Prostate gland (tissue), 2 donors: Measurements from ENCODE around the gene ZNF213. TPM values are rescaled to one million over a fixed set of nuclear protein-coding genes. Genes with fewer than 3 reads are reported as not detected.

Experiments used
- DNase-seq: peaks from one replicate; pipeline ENCODE4 v3.0.0-alpha.2; 2019; ENCODE audit warnings: low spot score
- H3K27ac ChIP-seq, 2 donors: fragments of 200-600 bp; sonication (generic); 2 replicates each; pipeline ENCODE4 v1.5.1; 2017 to 2019
- H3K27me3 ChIP-seq: fragments of 200-600 bp; sonication (generic); replicated peaks from 2 replicates; pipeline ENCODE4 v1.5.1; 2019; ENCODE audit not compliant: insufficient read depth
- H3K36me3 ChIP-seq, 2 donors: fragments of 200-600 bp; sonication (generic); 1 replicate in 1 of 2; 2 replicates in 1 of 2; pipeline versions ENCODE4 v1.5.1 to v1.8.1; 2017 to 2019
- H3K4me1 ChIP-seq: fragments of 200-600 bp; sonication (generic); replicated peaks from 2 replicates; pipeline ENCODE4 v1.5.1; 2019
- H3K4me3 ChIP-seq, 2 donors: fragments of 200-600 bp; sonication (generic); 2 replicates each; pipeline ENCODE4 v1.5.1; 2017 to 2019
- H3K9me3 ChIP-seq: fragments of 200-600 bp; sonication (generic); 2 replicates; pipeline ENCODE4 v1.5.1; 2017
- POLR2A ChIP-seq: fragments of 450-650 bp; IDR thresholded peaks from one replicate; pipeline ENCODE4 v1.6.1; 2016; ENCODE audit warnings: antibody characterized with exemption, mild to moderate bottlenecking
- POLR2AphosphoS5 ChIP-seq: sonication (generic); formaldehyde crosslinking; IDR thresholded peaks from one replicate; pipeline ENCODE4 v1.6.1; 2017; ENCODE audit warnings: antibody characterized with exemption
- WGBS: methylation state at CpG from one replicate; pipeline ENCODE4 v1.1.5; 2018; 5-methylcytosine and 5-hydroxymethylcytosine counted together
- intact Hi-C: fragments of 100-400 bp; cut with DNase I; formaldehyde crosslinking; loops from one replicate; pipeline ENCODE4 v1.14.2; 2022
- small RNA-seq, 2 donors: library from RNA; depleted of rRNA; stranded (forward); fragments of <200 nt; gene quantifications; one replicate each; pipeline ENCODE3, GENCODE V24; 2016
- total RNA-seq, 2 donors: library from RNA; depleted of rRNA; stranded (reverse); fragments of >200 nt; gene quantifications; one replicate each; pipeline ENCODE4 v1.1.0, GENCODE V29; 2016
- TF ChIP-seq, protein P1 (sequence below), 4 experiments: fragments of 200-600 bp in 2 of 4; fragments of 450-650 bp in 2 of 4; sonication (generic) in 2 of 4; IDR thresholded peaks; 1 replicate in 3 of 4; 2 replicates in 1 of 4; pipeline ENCODE4 v1.5.1; 2016 to 2019; ENCODE audit warnings: antibody characterized with exemption in 4 of 4, mild to moderate bottlenecking in 2 of 4, moderate library complexity in 2 of 4

The ZNF213 gene
- total RNA-seq, 2 donors from 2014 or later = 18.4 to 28.1 TPM

DNA sequence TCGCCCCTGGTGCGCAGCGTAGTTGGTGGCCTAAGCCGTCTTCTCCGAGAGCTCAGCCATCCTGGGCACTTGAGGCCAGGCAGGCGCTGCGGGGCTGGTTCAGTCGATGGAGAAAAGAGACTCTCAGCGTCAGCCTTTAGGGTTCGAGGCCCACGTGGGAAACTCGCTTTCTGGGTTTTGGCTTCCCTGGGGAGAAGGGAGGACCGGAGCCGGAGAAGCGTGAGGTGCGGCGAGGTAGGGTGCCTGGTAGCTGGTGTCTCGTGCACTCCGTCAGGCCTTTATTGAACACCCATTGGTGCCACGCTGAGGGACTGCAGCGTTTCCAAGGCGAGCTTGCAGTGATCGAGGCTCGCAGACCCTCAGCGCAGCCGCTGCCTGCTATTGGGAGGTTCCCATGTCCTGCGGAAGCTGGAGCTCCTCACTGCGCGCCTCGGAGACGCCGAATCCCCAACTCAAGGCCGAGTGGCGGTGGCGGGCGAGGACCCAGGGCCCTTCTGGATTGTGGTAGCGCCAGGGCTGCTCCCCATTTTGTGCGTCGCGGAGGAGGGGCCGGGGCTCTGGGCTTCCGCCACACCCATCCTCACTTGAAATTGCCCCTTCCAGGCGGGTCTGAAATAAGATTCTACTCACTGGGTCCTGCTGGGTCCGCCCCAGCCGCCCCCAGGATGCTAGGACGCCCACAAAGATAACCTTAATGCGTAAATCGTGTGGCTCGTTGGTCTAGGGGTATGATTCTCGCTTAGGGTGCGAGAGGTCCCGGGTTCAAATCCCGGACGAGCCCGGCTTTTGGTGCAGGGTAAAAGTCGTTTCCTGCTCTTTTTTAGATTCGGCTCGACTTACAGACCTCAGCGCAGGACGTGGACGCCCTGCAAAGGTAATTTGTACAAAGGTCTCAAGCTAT is 54.3 kb downstream of the ZNF213 start:
- Histone ChIP-seq H3K9me3 (no peaks in the 10 kb centered on the region), H3K36me3 (no peaks in the 10 kb centered on the region), H3K27me3 (peaks cover 49% of the 10 kb centered on the region), H3K27ac (no peak overlapping the region), H3K4me3 (no peak overlapping the region), H3K4me1 (no peaks in the 10 kb centered on the region)
- intact Hi-C loops = no loop called here
- WGBS = 1% methylated on average over 49 of the region's 61 CpGs
- TF ChIP-seq POLR2AphosphoS5 (no peak), POLR2A (no peak)
- TF ChIP-seq, protein P1, sequence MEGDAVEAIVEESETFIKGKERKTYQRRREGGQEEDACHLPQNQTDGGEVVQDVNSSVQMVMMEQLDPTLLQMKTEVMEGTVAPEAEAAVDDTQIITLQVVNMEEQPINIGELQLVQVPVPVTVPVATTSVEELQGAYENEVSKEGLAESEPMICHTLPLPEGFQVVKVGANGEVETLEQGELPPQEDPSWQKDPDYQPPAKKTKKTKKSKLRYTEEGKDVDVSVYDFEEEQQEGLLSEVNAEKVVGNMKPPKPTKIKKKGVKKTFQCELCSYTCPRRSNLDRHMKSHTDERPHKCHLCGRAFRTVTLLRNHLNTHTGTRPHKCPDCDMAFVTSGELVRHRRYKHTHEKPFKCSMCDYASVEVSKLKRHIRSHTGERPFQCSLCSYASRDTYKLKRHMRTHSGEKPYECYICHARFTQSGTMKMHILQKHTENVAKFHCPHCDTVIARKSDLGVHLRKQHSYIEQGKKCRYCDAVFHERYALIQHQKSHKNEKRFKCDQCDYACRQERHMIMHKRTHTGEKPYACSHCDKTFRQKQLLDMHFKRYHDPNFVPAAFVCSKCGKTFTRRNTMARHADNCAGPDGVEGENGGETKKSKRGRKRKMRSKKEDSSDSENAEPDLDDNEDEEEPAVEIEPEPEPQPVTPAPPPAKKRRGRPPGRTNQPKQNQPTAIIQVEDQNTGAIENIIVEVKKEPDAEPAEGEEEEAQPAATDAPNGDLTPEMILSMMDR (IDR thresholded peaks at IDR 0.05) = no peak
- DNase-seq = no peak

DNA sequence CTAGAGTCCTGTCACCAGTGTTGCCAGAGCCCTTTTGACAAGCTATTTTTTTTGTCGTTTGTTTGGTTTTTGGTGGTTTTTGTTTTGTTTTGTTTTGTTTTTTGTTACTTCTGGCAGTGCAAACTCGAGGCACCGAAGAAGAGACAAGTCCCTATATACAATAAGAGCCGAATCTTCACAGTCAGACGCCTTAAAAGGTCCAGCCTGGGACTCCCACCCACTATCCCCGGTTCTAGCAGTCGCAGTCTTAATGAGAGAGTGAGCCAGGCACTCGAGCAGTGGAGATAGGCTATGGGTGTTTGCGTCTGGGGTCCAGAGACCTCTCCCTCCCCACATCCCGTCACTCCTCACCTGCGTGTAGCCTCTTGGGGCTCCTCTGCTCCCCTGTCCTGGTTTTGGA is 55.0 kb downstream of the ZNF213 start:
- Histone ChIP-seq H3K4me1 (no peaks in the 10 kb centered on the region), H3K4me3 (no peak overlapping the region), H3K9me3 (no peaks in the 10 kb centered on the region), H3K27me3 (peaks cover 49% of the 10 kb centered on the region), H3K36me3 (no peaks in the 10 kb centered on the region), H3K27ac (no peak overlapping the region)
- DNase-seq = no peak
- no peak for TF ChIP-seq POLR2A
- 11% methylated on average over 11 of the region's 11 CpGs for WGBS
- intact Hi-C loops = no loop called here

DNA sequence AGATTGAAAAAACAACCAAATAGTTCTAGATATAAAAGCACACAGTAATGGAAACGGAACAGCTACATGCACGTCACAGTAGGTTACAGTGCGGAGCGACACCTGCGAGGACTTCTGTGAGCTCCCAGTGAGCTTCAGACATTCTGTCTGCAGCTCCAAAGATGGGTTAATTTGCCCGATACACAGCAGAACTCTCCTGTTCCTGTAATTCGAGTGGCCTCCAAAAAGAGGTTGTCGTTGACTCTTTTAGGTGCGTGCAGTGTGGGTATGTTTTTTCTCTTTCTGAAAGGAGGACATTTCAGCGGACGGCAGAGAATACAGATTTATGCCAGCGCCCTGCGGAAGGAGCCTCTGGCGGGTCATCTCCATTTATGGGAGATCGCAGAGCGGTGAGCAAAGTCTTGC is 56.1 kb downstream of the ZNF213 start:
- no peak for TF ChIP-seq POLR2AphosphoS5
- no peak for TF ChIP-seq POLR2A
- TF ChIP-seq, protein P1 (IDR thresholded peaks at IDR 0.05) = no peak
- Histone ChIP-seq H3K27ac (no peak overlapping the region), H3K36me3 (no peaks in the 10 kb centered on the region), H3K4me1 (no peaks in the 10 kb centered on the region), H3K9me3 (no peaks in the 10 kb centered on the region), H3K27me3 (peaks cover 49% of the 10 kb centered on the region), H3K4me3 (no peak overlapping the region)
- DNase-seq = no peak
- 10% methylated on average over 16 of the region's 16 CpGs for WGBS
- intact Hi-C loops = no loop called here

Small RNA genes within 50 kb of the gene (small RNA-seq; reads per million reads assigned to genes)
- gene RNU1-22P = 0.09 to 0.30 reads per million in 2 donors

Other genes starting within 250 kb of the ZNF213 start
- 10 to 100 TPM; 53.0 to 55.6 TPM for gene FLYWCH1, start 223.1 kb upstream of the ZNF213 start, total RNA-seq
- 1 to 10 TPM; 1.4 to 4.0 TPM for gene KREMEN2, start 170.8 kb upstream of the ZNF213 start, total RNA-seq
- gene PAQR4, start 165.7 kb upstream of the ZNF213 start, total RNA-seq = 10 to 100 TPM in 1 of 2 donors, 1 to 10 TPM in 1; 9.1 to 25.1 TPM
- 10 to 100 TPM in 1 of 2 donors, 1 to 10 TPM in 1; 4.1 to 25.5 TPM for gene PKMYT1, start 154.6 kb upstream of the ZNF213 start, total RNA-seq
- under 1 TPM in 1 of 2 donors, not detected in 1; 0.91 TPM for gene CLDN9, start 122.1 kb upstream of the ZNF213 start, total RNA-seq
- gene CLDN6, start 116.8 kb upstream of the ZNF213 start, total RNA-seq = under 1 TPM in 1 of 2 donors, not detected in 1; 0.14 TPM
- gene TNFRSF12A, start 114.7 kb upstream of the ZNF213 start, total RNA-seq = 10 to 100 TPM; 57.4 to 59.0 TPM
- gene HCFC1R1, start 111.1 kb upstream of the ZNF213 start, total RNA-seq = 10 to 100 TPM; 52.4 to 67.0 TPM
- gene THOC6, start 111.0 kb upstream of the ZNF213 start, total RNA-seq = 10 to 100 TPM; 22.9 to 28.0 TPM
- gene BICDL2, start 98.1 kb upstream of the ZNF213 start, total RNA-seq = 10 to 100 TPM; 54.6 to 59.6 TPM
- 1 to 10 TPM in 1 of 2 donors, under 1 TPM in 1; 0.74 to 1.4 TPM for gene MMP25, start 88.5 kb upstream of the ZNF213 start, total RNA-seq
- gene IL32, start 69.4 kb upstream of the ZNF213 start, total RNA-seq = 10 to 100 TPM; 13.5 to 33.3 TPM
- gene ZSCAN10, start 35.7 kb upstream of the ZNF213 start, total RNA-seq = under 1 TPM in 1 of 2 donors, not detected in 1; 0.57 TPM
- gene ZNF205, start 22.4 kb upstream of the ZNF213 start, total RNA-seq = 10 to 100 TPM; 20.9 to 27.0 TPM
- gene OR1F1, start 53.2 kb downstream of the ZNF213 start, total RNA-seq = not detected
- 10 to 100 TPM in 1 of 2 donors, 1 to 10 TPM in 1; 8.2 to 18.6 TPM for gene ZNF200, start 100.1 kb downstream of the ZNF213 start, total RNA-seq
- gene MEFV, start 121.6 kb downstream of the ZNF213 start, total RNA-seq = 1 to 10 TPM in 1 of 2 donors, under 1 TPM in 1; 0.77 to 5.9 TPM
- 10 to 100 TPM; 51.2 to 88.8 TPM for gene ZNF263, start 148.5 kb downstream of the ZNF213 start, total RNA-seq
- 10 to 100 TPM in 1 of 2 donors, 1 to 10 TPM in 1; 4.4 to 15.5 TPM for gene TIGD7, start 170.4 kb downstream of the ZNF213 start, total RNA-seq
- 10 to 100 TPM; 34.9 to 41.5 TPM for gene ZNF75A, start 170.5 kb downstream of the ZNF213 start, total RNA-seq
- gene OR2C1, start 220.9 kb downstream of the ZNF213 start, total RNA-seq = 1 to 10 TPM in 1 of 2 donors, not detected in 1; 1.1 TPM